ENCODE results near the gene CALML6. TPM values are rescaled to one million over a fixed set of nuclear protein-coding genes. Genes with fewer than 3 reads are reported as not detected.

Gene CALML6
- polyA plus RNA-seq, 1 donor from 2014 or later, result not detected

DNA sequence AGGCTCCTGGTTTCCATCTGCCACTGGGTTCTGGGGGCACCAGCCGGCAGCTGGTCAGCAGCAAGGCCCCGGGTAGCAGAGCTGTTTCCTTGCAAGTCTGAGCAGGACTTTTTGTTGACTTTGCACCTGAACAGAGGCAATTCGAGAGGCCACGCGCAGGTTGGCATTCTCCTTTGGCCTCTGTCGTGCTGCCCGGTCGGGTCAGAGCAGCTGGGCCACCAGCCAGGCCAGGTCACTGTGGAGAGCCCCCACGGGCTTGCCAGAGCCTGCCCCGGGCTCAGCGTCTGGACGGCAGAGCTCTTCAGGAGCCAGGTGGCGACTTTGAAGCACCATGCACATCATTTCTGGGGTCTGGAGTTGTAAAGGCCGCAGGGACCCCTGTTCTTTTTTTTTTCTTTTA lies 32.4 kb downstream of the CALML6 start:
- H3K79me2 ChIP-seq (replicated peaks; ENCODE audit: insufficient read depth, low read length), result no peaks in the 10 kb centered on the region
- H3K9me3 ChIP-seq (ENCODE audit: low read length), result no peaks in the 10 kb centered on the region
- TF ChIP-seq, protein P1, sequence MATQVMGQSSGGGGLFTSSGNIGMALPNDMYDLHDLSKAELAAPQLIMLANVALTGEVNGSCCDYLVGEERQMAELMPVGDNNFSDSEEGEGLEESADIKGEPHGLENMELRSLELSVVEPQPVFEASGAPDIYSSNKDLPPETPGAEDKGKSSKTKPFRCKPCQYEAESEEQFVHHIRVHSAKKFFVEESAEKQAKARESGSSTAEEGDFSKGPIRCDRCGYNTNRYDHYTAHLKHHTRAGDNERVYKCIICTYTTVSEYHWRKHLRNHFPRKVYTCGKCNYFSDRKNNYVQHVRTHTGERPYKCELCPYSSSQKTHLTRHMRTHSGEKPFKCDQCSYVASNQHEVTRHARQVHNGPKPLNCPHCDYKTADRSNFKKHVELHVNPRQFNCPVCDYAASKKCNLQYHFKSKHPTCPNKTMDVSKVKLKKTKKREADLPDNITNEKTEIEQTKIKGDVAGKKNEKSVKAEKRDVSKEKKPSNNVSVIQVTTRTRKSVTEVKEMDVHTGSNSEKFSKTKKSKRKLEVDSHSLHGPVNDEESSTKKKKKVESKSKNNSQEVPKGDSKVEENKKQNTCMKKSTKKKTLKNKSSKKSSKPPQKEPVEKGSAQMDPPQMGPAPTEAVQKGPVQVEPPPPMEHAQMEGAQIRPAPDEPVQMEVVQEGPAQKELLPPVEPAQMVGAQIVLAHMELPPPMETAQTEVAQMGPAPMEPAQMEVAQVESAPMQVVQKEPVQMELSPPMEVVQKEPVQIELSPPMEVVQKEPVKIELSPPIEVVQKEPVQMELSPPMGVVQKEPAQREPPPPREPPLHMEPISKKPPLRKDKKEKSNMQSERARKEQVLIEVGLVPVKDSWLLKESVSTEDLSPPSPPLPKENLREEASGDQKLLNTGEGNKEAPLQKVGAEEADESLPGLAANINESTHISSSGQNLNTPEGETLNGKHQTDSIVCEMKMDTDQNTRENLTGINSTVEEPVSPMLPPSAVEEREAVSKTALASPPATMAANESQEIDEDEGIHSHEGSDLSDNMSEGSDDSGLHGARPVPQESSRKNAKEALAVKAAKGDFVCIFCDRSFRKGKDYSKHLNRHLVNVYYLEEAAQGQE (IDR thresholded peaks at IDR 0.05; ENCODE audit: borderline replicate concordance), result no peak
- TF ChIP-seq POLR2AphosphoS5 (IDR thresholded peaks at IDR 0.05) (no peak), SMC3 (conservative IDR thresholded peaks at IDR 0.05; ENCODE audit: poor library complexity) (no peak), RAD21 (conservative IDR thresholded peaks at IDR 0.05) (no peak)
- no peak overlapping the region for H3K9ac ChIP-seq (ENCODE audit: low read length)
- no peak overlapping the region for H2AFZ ChIP-seq (ENCODE audit: low read depth, low read length)
- H3K27me3 ChIP-seq (ENCODE audit: insufficient read depth, low read depth, low read length), result no peaks in the 10 kb centered on the region
- H3K4me3 ChIP-seq (ENCODE audit: low read length), result no peak overlapping the region
- no peaks in the 10 kb centered on the region for H3K36me3 ChIP-seq (ENCODE audit: insufficient read depth, low read length)
- H3K9me2 ChIP-seq (ENCODE audit: insufficient read depth, low read length), result no peaks in the 10 kb centered on the region
- no peak overlapping the region for H3K27ac ChIP-seq (ENCODE audit: low read length)
- H3F3A ChIP-seq (ENCODE audit: insufficient read depth, low read length, poor library complexity, severe bottlenecking), result no peaks in the 10 kb centered on the region
- no peak overlapping the region for H3K4me2 ChIP-seq (ENCODE audit: low read length)
- H4K20me1 ChIP-seq (ENCODE audit: insufficient read depth), result no peaks in the 10 kb centered on the region

DNA sequence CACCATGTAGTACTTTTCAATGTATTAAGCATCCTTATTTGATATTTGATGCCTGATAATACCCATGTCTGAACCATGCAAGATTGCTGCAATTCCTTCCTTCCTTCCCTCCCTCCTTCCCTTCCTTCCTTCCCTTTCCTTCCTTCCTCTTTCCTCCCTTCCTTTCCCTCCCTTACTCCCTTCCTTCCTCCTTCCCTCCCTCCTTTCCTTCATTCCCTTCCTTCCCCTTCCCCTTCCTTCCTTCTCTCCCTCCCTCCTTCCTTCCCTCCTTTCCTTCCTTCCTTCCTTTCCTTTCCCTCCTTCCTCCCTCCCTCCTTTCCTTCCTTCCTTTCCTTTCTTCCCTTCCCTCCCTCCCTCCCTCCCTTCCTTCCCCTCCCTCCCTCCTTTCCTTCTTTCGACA lies 33.7 kb downstream of the CALML6 start:
- Histone ChIP-seq H3K79me2 (replicated peaks; ENCODE audit: insufficient read depth, low read length) (no peaks in the 10 kb centered on the region), H3F3A (ENCODE audit: insufficient read depth, low read length, poor library complexity, severe bottlenecking) (no peaks in the 10 kb centered on the region), H3K9ac (ENCODE audit: low read length) (no peak overlapping the region), H3K36me3 (ENCODE audit: insufficient read depth, low read length) (no peaks in the 10 kb centered on the region), H3K27me3 (ENCODE audit: insufficient read depth, low read depth, low read length) (no peaks in the 10 kb centered on the region), H3K9me2 (ENCODE audit: insufficient read depth, low read length) (no peaks in the 10 kb centered on the region), H3K4me2 (ENCODE audit: low read length) (no peak overlapping the region), H3K9me3 (ENCODE audit: low read length) (no peaks in the 10 kb centered on the region), H2AFZ (ENCODE audit: low read depth, low read length) (no peak overlapping the region), H3K27ac (ENCODE audit: low read length) (no peak overlapping the region), H3K4me3 (ENCODE audit: low read length) (no peak overlapping the region), H4K20me1 (ENCODE audit: insufficient read depth) (no peaks in the 10 kb centered on the region)
- TF ChIP-seq, protein P1 (IDR thresholded peaks at IDR 0.05; ENCODE audit: borderline replicate concordance), result no peak
- TF ChIP-seq EP300 (conservative IDR thresholded peaks at IDR 0.05; ENCODE audit: poor library complexity, severe bottlenecking), result no peak

DNA sequence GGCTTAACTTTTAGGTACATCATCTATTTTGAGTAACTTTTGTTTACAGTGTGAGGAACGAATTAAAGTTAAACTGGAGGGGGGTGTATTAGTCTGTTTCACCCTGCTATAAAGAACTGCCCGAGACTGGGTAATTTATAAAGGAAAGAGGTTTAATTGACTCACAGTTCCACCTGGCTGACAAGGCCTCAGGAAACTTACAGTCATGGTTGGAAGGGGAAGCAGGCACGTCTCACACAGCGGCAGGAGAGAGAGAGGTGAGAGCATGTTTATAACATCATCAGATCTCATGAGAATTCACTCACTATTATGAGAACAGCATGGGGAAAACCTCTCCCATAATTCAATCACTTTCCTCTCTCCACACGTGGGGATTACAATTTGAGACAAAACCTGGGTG lies 35.9 kb downstream of the CALML6 start:
- no peaks in the 10 kb centered on the region for H3K9me3 ChIP-seq (ENCODE audit: low read length)

More for the DNA sequence above, 35.9 kb downstream of the CALML6 start:
- Histone ChIP-seq H3K36me3 (ENCODE audit: insufficient read depth, low read length) (no peaks in the 10 kb centered on the region), H3K4me3 (ENCODE audit: low read length) (no peak overlapping the region), H3K79me2 (replicated peaks; ENCODE audit: insufficient read depth, low read length) (no peaks in the 10 kb centered on the region), H2AFZ (ENCODE audit: low read depth, low read length) (no peak overlapping the region), H3K9me2 (ENCODE audit: insufficient read depth, low read length) (no peaks in the 10 kb centered on the region), H3K27ac (ENCODE audit: low read length) (no peak overlapping the region), H3K9ac (ENCODE audit: low read length) (no peak overlapping the region), H3F3A (ENCODE audit: insufficient read depth, low read length, poor library complexity, severe bottlenecking) (no peaks in the 10 kb centered on the region), H4K20me1 (ENCODE audit: insufficient read depth) (no peaks in the 10 kb centered on the region), H3K27me3 (ENCODE audit: insufficient read depth, low read depth, low read length) (no peaks in the 10 kb centered on the region), H3K4me2 (ENCODE audit: low read length) (no peak overlapping the region)
- TF ChIP-seq MXI1 (conservative IDR thresholded peaks at IDR 0.05; ENCODE audit: poor library complexity, severe bottlenecking) (no peak), EZH2 (IDR thresholded peaks at IDR 0.05; ENCODE audit: borderline replicate concordance, insufficient read depth, low read length, poor library complexity, severe bottlenecking) (no peak), EP300 (conservative IDR thresholded peaks at IDR 0.05; ENCODE audit: poor library complexity, severe bottlenecking) (no peak), SMC3 (conservative IDR thresholded peaks at IDR 0.05; ENCODE audit: poor library complexity) (no peak), POLR2AphosphoS5 (IDR thresholded peaks at IDR 0.05) (no peak)
- TF ChIP-seq, protein P2, sequence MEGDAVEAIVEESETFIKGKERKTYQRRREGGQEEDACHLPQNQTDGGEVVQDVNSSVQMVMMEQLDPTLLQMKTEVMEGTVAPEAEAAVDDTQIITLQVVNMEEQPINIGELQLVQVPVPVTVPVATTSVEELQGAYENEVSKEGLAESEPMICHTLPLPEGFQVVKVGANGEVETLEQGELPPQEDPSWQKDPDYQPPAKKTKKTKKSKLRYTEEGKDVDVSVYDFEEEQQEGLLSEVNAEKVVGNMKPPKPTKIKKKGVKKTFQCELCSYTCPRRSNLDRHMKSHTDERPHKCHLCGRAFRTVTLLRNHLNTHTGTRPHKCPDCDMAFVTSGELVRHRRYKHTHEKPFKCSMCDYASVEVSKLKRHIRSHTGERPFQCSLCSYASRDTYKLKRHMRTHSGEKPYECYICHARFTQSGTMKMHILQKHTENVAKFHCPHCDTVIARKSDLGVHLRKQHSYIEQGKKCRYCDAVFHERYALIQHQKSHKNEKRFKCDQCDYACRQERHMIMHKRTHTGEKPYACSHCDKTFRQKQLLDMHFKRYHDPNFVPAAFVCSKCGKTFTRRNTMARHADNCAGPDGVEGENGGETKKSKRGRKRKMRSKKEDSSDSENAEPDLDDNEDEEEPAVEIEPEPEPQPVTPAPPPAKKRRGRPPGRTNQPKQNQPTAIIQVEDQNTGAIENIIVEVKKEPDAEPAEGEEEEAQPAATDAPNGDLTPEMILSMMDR (IDR thresholded peaks at IDR 0.05; ENCODE audit: poor library complexity, severe bottlenecking), result no peak
